Stimulated activated CD8-positive, alpha-beta memory T cell treated with anti-CD3 and anti-CD28 coated beads, Interleukin-15, amount 100 ng/mL, for 48 hours (primary cell): ENCODE results near the gene TLR8.
"Not testable (repeated sequence)": the region's sequence is repeated elsewhere in the genome, so short reads cannot be mapped to it uniquely, and the experiment has no call there.

Experiments
- DNase-seq, 2 donors: peaks; one replicate each; pipeline ENCODE4 v3.0.0-alpha.2; 2020; ENCODE audit warnings: low read depth in 2 of 2

Gene TLR8

DNA sequence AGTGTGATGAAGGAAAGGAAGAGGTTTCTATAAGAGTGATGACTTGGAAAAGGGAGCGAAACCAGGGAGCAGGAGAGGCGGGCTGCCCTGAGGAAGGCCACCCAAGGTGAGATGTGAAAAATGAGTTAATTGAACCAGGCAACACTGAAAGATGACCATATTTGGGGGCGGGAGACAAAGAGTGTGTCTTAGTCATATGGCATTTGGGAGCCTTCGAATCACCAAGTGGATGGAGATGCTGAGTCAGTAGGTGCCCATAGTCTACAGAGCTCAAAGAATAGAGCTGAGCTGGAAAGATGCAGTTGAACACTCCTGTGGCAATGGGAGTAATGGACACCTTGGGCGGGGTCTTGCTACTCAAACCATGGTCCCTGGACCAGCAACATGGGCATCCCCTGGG, 8.3 kb upstream of the TLR8 start:
- DNase-seq, result no peak

DNA sequence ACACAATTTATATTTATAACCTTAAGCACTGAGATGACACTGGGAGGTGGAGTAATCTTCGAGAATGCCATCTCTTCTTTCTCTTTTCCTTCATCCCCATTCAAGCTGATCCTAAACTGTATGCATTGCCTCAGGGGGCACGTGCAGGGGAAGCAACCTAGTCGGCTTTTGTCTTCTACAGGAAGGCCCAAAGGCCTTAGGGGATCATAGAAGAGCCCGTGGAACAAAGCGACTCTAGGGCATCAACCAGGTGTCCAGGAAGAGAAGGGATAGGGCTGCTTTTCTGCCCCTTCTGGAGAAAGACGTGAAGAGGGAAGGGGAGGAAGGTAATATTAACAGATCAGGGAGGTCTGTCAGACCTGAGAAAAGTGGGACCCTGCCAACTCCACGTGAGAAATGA, 6.9 kb upstream of the TLR8 start:
- no peak for DNase-seq

DNA sequence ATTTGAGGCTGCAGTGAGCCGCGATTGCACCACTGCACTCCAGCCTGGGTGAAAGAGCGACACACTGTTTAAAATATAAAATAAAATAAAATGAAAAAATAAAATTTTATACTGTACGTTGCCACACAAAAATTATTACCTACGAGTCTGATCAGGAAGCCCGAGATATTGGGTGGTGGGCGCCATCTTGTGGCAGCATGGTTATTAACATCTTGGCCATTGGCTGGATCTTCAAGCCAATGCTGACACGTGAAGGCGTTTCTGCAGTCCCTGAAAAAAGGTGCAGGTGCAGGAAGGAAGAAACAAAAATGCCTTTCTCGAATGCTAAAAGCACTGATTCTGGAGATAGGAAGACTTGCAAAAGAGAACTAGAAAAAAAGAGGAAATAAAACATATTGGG, 4.9 kb upstream of the TLR8 start:
- DNase-seq, result peak; percentile 22 to 38

DNA sequence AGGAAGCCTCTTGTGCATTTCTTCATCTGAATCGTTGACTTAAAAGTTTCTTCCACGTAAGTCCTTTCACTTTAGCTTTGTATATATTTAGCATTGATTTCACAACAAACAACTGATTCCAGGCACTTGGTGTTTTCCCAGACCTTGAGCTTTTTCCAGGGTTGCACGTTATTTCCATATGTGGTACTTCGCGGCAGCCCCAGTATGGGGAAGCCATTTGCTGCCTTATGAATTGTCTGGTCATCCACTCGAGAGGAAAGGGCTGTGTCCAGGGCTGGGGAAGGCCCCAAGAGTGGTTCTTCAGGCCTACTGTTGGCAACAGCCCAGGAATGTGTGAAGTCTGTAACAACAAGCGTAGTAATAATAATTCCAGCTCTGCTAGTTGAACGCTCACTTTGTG, 2.8 kb upstream of the TLR8 start:
- DNase-seq, result no peak

DNA sequence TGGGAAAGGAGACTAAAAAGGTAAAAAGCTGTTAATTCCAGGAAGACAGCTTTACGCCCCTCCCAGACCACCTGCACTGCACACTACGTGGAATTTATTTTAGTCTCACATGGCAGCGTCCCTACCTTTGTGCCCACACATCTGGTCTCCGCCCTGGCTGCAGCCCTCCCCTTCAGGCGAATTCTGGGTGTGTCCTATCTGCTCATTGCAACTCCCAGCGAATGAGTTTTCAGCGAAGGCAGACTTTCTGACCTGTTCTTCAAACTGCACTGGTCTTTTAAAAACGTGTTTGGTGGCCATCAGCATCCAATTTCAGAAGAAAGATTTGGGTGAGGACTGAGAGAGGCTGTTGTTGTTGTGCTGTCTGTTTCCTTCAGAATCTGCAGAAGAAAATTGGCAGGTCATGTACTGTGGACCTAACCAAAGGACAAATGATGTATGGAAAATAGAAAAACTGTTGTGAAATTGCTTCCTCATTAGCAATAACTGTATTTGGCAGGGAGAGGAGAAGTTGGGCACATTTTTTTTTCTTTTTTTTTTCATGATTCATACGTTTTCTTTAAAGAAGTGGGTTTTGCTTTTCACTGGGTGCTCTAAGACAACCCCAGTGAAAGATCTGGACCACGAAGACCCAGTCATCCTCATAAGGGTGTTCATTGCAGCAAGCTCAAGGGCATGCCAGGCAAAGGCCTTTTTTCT, 4.2 kb downstream of the TLR8 start:
- no peak for DNase-seq

DNA sequence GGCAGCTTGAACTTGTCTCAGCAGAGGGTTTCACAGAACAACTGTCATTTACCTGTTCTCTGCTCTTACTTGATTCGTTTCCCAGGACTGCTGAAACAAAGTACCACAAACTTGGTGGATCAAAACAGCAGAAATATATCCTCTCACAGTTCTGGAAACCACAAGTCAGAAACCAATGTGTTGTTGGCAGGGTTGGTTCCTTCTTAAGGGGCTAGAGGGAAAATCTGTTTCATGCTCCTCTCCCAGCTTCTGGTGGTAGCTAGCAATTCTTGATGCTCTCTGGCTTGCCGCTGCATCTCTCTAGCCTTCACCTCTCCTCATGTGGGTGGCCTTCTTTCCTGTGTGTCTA, 4.7 kb downstream of the TLR8 start:
- no peak for DNase-seq

DNA sequence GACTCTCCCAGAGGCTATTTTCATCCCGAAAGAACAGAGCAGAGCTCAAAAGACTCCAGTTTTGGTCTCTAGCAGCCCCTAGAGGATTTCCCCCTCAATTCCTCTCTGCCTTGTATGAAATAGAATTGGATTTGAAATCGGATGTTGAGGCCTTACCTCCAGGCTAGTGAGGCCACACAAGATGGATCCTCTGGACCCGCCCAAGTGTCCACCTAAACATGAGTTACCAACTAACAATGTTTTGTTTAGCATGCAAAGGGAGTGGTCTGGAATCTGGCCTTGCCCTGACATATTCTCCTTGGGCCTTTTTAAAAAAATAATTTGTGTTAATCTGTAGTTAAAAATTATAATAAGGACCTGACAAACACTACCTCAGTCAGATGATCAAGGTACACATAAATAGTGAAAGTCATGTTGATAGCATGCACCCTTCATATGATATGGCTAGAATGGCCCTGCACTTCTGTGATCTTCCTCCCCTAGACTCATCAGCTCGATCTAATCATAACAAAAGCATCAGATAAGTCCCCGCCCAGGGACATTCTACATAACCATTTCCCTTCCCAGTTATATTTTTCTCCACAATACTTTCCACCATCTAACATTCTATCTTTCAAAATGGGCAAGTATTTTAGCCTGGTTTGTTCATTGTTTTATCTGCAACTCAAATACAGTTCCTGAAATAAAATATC, 6.5 kb downstream of the TLR8 start:
- no peak for DNase-seq

DNA sequence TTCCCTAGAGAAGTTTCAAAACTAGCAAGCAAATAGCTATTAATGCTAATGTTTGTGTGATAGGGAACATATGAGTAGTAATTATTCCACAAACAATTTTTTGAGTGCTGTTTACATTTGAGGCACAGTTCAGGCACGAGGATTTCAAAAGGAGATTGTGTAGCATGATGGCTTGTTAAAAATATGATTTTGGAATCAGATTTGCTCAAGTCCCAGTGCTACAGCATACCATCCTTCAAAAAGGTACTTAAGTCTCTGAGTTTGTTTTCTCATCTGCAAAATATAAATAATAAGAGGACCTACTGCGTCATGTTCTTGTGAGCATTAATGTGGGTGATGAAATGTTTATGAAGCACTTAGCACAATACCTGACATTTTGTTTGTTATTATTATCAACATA, 11.3 kb downstream of the TLR8 start:
- DNase-seq, result no peak

DNA sequence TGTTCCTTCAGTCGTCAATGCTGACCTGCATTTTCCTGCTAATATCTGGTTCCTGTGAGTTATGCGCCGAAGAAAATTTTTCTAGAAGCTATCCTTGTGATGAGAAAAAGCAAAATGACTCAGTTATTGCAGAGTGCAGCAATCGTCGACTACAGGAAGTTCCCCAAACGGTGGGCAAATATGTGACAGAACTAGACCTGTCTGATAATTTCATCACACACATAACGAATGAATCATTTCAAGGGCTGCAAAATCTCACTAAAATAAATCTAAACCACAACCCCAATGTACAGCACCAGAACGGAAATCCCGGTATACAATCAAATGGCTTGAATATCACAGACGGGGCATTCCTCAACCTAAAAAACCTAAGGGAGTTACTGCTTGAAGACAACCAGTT, 12.6 kb downstream of the TLR8 start:
- no peak for DNase-seq

DNA sequence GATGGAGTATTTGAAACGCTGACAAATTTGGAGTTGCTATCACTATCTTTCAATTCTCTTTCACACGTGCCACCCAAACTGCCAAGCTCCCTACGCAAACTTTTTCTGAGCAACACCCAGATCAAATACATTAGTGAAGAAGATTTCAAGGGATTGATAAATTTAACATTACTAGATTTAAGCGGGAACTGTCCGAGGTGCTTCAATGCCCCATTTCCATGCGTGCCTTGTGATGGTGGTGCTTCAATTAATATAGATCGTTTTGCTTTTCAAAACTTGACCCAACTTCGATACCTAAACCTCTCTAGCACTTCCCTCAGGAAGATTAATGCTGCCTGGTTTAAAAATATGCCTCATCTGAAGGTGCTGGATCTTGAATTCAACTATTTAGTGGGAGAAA, 13.2 kb downstream of the TLR8 start:
- no peak for DNase-seq

DNA sequence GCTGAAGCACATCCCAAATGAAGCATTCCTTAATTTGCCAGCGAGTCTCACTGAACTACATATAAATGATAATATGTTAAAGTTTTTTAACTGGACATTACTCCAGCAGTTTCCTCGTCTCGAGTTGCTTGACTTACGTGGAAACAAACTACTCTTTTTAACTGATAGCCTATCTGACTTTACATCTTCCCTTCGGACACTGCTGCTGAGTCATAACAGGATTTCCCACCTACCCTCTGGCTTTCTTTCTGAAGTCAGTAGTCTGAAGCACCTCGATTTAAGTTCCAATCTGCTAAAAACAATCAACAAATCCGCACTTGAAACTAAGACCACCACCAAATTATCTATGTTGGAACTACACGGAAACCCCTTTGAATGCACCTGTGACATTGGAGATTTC, 14.6 kb downstream of the TLR8 start:
- no peak for DNase-seq

DNA sequence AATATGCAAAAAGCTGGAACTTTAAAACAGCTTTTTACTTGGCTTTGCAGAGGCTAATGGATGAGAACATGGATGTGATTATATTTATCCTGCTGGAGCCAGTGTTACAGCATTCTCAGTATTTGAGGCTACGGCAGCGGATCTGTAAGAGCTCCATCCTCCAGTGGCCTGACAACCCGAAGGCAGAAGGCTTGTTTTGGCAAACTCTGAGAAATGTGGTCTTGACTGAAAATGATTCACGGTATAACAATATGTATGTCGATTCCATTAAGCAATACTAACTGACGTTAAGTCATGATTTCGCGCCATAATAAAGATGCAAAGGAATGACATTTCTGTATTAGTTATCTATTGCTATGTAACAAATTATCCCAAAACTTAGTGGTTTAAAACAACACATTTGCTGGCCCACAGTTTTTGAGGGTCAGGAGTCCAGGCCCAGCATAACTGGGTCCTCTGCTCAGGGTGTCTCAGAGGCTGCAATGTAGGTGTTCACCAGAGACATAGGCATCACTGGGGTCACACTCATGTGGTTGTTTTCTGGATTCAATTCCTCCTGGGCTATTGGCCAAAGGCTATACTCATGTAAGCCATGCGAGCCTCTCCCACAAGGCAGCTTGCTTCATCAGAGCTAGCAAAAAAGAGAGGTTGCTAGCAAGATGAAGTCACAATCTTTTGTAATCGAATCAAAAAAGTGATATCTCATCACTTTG, 15.6 kb downstream of the TLR8 start:
- DNase-seq, result no peak

DNA sequence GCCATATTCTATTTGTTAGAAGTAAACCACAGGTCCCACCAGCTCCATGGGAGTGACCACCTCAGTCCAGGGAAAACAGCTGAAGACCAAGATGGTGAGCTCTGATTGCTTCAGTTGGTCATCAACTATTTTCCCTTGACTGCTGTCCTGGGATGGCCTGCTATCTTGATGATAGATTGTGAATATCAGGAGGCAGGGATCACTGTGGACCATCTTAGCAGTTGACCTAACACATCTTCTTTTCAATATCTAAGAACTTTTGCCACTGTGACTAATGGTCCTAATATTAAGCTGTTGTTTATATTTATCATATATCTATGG, 16.1 kb downstream of the TLR8 start:
- no peak for DNase-seq

DNA sequence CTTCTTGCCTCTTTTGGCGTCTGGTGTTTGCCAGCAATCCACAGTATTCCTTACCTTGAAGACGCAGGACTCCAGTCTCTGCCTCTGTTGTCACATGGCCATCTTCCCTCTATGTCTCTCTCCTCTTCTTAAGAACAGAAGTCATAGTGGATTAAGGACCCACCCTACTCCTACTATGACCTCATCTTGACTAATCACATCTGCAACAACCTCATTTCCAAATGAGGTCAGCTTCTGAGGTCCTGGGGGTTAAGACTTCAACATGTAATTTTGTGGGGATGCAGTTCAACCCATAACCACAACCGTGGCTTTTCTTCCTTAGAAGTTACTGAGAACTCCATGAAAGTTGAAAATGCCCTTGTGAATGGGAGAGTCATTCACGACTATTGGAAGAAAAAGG, 23.3 kb downstream of the TLR8 start:
- no peak for DNase-seq

DNA sequence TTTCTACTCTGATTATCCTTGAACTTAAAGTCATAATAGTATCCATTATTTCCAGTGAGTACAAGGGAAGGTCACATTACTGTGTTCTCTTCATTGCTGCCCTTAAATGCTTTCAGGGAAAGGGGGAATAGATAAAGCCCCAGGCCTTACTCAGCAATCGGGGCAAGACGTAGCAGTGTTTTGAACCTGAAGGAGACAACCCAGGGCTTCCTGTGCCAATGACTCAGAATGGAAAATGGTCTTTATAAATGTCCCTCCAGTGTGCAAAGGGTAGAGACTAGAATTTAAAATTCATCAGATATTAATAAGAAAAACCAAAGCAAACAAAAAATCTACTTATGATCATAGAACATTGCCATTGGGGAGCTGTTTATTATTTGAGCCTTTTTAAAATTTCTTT, 23.7 kb downstream of the TLR8 start:
- no peak for DNase-seq

DNA sequence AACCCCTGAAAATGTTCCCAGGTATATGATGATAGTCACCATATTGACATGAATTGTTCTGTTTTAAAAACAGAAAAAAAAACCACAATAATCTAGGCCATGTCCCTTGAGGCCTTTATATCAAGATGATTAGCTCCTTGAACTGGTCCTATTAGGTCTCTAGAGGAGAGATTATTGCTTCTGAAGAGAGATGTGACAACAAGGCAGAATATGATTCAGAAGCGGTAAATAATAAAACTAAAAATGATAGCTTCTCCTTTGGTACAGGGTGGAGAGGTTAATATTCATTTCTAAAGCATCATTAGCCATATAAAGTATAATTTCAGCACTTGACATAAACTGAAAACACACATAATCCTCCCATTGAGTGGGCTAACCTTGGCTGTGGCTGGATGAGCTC, 25.8 kb downstream of the TLR8 start:
- no peak for DNase-seq

DNA sequence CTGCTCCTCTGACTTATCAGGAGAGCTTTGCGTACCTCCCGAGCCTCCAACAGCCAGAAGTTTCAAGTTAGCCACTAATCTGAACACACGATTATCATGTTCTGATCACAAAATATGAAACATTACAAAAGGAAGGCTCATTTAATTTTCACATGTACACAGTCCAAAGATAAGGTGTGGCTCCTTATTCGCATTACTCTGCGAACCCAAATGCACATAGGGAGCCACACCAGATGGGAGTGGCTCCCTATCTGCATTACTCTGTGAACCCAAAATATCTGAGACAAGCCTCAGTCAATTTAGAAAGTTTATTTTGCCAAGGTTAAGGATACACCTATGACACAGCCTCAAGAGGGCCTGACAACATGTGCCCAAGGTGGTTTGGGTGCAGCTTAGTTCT, 28.4 kb downstream of the TLR8 start:
- DNase-seq, result no peak

DNA sequence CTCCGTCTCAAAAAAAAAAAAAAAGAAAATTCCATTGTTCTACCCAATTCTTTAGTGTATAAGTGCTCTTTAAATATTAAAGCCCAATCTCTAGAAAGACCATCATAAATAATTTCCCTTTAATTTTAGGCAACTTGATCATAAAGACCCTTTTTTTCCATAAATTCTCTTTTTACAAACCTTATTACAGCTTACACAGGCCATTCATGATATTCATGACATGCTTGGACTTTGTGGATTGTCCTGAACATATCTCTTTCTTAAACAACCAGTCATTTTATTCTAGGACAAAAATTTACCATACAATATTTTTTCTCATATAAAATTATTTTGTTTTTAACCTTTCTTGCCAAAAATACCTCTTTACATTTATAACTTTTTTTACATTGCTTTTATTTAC, 30.5 kb downstream of the TLR8 start:
- no peak for DNase-seq

DNA sequence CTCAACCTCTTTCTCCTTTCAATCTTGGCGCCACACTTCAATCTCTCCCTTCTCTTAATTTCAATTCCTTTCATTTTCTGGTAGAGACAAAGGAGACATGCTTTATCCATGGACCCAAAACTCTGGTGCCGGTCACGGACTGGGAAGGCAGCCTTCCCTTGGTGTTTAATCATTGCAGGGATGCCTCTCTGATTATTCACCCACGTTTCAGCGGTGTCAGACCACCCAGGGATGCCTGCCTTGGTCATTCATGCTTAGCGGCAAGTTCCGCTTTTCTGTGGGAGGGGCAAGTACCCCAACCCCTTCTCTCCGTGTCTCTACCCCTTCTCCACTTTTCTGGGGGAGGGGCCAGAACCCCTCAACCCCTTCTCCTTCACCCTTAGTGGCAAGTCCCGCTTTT, 34.1 kb downstream of the TLR8 start:
- DNase-seq, result not testable (repeated sequence)

DNA sequence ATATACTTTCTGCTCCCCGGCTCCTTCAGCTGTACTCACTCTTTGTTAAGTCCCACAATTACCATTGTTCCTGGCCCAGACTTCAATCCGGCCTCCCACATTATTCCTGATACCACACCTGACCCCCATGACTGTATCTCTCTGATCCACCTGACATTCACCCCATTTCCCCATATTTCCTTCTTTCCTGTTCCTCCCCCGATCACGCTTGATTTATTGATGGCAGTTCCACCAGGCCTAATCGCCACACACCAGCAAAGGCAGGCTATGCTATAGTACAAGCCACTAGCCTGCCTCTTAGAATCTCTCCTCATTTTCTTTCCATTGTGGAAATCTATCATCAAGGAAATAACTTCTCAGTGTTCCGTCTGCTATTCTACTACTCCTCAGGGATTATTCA, 37.2 kb downstream of the TLR8 start:
- DNase-seq, result not testable (repeated sequence)

DNA sequence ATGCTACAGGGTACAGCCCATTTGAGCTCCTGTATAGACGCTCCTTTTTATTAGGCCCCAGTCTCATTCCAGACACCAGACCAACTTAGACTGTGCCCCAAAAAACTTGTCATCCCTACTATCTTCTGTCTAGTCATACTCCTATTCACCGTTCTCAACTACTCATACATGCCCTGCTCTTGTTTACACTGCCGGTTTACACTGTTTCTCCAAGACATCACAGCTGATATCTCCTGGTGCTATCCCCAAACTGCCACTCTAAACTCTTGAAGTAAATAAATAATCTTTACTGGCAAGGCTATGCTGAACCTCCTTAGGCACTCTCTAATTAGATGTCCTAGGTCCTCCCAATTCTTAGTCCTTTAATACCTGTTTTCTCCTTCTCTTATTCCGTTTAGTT, 38.0 kb downstream of the TLR8 start:
- not testable (repeated sequence) for DNase-seq

DNA sequence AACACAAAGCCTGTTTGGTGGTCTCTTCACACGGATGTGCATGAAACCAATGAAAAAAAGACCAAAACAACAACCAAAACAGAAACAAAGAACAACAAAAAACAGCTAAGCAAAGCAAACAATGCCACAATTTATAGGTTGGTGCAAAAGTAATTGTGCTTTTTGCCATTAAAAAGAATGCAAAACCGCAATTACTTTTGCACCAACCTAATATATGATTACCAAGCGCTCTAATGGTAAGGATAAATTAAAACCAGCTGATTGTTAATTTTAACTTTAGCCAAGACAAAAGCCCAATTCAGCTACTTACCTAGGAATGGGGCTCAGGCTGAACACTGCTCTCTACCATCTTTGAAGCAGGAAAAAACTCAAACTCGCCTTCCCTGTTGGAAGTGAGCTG, 39.1 kb downstream of the TLR8 start:
- DNase-seq, result no peak

DNA sequence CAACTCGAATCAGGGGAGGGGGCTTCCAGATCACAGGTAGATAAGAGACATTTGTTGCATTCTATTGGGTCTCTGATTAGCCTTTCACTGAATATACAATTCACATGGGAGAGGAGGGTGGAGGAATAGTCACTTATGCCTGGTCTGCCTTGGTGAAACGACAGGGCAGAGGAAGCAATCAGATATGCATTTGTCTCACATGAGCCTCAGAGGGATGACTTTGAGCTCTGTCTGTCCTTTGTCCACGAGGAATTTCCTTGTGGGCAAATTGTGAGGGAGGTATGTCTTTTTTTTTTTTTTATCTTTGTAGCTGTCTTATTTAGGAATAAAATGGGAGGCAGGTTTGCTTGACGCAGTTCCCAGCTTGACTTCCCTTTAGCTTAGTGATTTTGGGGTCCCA, 40.0 kb downstream of the TLR8 start:
- no peak for DNase-seq
